ENCODE measurements around the gene FXYD1. TPM values are rescaled to one million over a fixed set of nuclear protein-coding genes. Genes with fewer than 3 reads are reported as not detected.

The FXYD1 gene
- total RNA-seq, 2 experiments from 2014 or later: 0.57 to 11.5 TPM

DNA sequence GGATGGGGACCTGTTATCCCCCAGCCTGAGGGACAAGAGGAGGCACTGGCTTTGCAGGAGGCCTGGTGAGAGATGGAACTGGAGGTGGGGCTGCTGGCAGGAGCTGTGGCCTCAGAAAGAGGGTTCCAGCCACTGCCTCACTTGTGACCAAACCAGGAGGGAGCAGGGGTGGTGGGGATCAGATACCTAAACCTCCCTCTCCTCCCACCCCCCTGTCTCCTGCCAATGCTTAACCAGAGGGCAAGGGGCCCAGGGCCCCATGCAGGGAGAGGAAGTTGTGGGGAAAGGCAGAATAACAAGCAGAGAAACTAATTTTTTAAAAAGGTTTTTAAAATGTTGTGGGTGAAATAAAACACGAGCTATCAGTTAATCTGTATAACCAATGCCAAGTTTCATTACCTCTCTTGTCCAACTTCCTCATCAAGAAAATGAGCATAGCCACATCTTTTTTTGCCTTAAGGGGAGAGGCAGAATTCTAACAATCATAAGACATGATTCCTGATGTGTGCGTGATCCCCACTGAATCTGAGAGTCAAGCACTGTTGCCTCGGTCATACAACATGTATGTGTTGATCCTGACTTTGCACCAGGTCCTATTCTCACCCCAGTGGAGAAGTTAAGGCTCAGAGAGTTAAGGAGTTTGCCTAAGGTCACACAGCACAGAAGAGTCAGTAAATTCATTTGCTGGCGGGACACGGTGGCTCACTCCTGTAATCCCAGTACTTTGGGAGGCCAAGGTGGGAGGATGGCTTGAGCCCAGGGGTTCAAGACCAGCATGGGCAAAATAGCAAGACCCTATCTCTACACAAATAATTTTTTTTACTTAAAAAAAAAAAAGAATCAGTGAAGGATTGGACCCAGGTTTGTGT lies 28.9 kb downstream of the FXYD1 start:
- peaks cover 86% of the 10 kb centered on the region for H3K36me3 ChIP-seq (ENCODE audit: insufficient read depth, low read length)
- POLR2A ChIA-PET: interaction anchor here (0.5 to 0.6 kb wide), 2 partner anchors 25 to 53 kb away, joined by 3 read pairs; no protein-coding TSS in a partner anchor
- H3K4me3 ChIP-seq (ENCODE audit: low read depth, low read length, poor library complexity, severe bottlenecking): no peak overlapping the region
- TF ChIP-seq EZH2phosphoT487 (IDR thresholded peaks at IDR 0.05; ENCODE audit: borderline replicate concordance, low read depth, low read length): no peak
- TF ChIP-seq, protein P1, sequence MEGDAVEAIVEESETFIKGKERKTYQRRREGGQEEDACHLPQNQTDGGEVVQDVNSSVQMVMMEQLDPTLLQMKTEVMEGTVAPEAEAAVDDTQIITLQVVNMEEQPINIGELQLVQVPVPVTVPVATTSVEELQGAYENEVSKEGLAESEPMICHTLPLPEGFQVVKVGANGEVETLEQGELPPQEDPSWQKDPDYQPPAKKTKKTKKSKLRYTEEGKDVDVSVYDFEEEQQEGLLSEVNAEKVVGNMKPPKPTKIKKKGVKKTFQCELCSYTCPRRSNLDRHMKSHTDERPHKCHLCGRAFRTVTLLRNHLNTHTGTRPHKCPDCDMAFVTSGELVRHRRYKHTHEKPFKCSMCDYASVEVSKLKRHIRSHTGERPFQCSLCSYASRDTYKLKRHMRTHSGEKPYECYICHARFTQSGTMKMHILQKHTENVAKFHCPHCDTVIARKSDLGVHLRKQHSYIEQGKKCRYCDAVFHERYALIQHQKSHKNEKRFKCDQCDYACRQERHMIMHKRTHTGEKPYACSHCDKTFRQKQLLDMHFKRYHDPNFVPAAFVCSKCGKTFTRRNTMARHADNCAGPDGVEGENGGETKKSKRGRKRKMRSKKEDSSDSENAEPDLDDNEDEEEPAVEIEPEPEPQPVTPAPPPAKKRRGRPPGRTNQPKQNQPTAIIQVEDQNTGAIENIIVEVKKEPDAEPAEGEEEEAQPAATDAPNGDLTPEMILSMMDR (conservative IDR thresholded peaks at IDR 0.05; ENCODE audit: low read length): no peak
- no peak overlapping the region for H2AFZ ChIP-seq (ENCODE audit: low read length)
- no peak for DNase-seq (ENCODE audit: low spot score)
- intact Hi-C loops (cut with micrococcal nuclease; ENCODE audit: unreplicated experiment): no loop called here
- CTCF ChIA-PET (ENCODE audit: unreplicated experiment): no interaction called here
- H3K27ac ChIP-seq (ENCODE audit: low read depth, low read length, poor library complexity, severe bottlenecking): no peak overlapping the region
- no peak overlapping the region for H3K4me2 ChIP-seq (ENCODE audit: low read length)
- H3K9me3 ChIP-seq (ENCODE audit: low read length): peaks cover 20% of the 10 kb centered on the region; the same call in 1 of the 2 replicates
- no peaks in the 10 kb centered on the region for H3K79me2 ChIP-seq (ENCODE audit: insufficient read depth, low read depth, low read length)
- no TSS peak for BruUV-seq (replicated peaks)
- H3K9me2 ChIP-seq (ENCODE audit: insufficient read depth, low read length): no peaks in the 10 kb centered on the region
- no peaks in the 10 kb centered on the region for H3K4me1 ChIP-seq (ENCODE audit: insufficient read depth, low read length, poor library complexity, severe bottlenecking)
- H4K20me1 ChIP-seq (ENCODE audit: insufficient read depth, low read length): no peaks in the 10 kb centered on the region

DNA sequence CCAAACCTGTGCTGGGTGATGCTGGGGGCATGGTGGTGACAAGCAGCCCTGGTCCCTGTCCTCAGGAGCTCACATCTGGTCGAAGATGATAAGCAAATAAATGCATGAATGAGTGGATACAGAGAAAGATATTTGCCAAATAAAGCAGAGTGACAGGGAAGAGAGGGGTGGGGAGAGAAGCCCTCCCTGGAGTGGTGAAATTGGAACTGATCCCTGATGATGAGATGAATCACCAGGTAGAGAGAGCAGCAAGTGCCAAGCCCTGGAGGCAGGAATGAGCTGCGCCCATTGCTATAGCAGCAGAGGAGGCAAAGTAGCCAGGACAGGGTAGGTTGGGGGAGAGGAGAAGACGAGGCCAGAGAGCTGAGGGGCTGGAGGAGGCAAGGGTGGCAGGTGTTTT lies 29.6 kb downstream of the FXYD1 start:
- no peak overlapping the region for H3K4me2 ChIP-seq (ENCODE audit: low read length)
- ChIA-PET CTCF (ENCODE audit: unreplicated experiment) (interaction anchor here (1.1 kb wide), 1 partner anchor 35 kb away, joined by 3 read pairs; no protein-coding TSS in a partner anchor), POLR2A (interaction anchor here (0.5 to 0.6 kb wide), 2 partner anchors 26 to 210 kb away, joined by 3 read pairs; no protein-coding TSS in a partner anchor)
- H3K36me3 ChIP-seq (ENCODE audit: insufficient read depth, low read length): peaks cover 79% of the 10 kb centered on the region
- H3K4me3 ChIP-seq (ENCODE audit: low read depth, low read length, poor library complexity, severe bottlenecking): no peak overlapping the region
- intact Hi-C loops (cut with micrococcal nuclease; ENCODE audit: unreplicated experiment): no loop called here
- DNase-seq (ENCODE audit: low spot score): no peak
- TF ChIP-seq, protein P1 (conservative IDR thresholded peaks at IDR 0.05; ENCODE audit: low read length): no peak
- TF ChIP-seq EZH2phosphoT487 (IDR thresholded peaks at IDR 0.05; ENCODE audit: borderline replicate concordance, low read depth, low read length): no peak
- H3K79me2 ChIP-seq (ENCODE audit: insufficient read depth, low read depth, low read length): no peaks in the 10 kb centered on the region
- no peak overlapping the region for H3K27ac ChIP-seq (ENCODE audit: low read depth, low read length, poor library complexity, severe bottlenecking)
- H3K9me2 ChIP-seq (ENCODE audit: insufficient read depth, low read length): no peaks in the 10 kb centered on the region
- H3K9me3 ChIP-seq (ENCODE audit: low read length): peaks cover 20% of the 10 kb centered on the region; the same call in 1 of the 2 replicates
- BruUV-seq (replicated peaks): no TSS peak
- H3K4me1 ChIP-seq (ENCODE audit: insufficient read depth, low read length, poor library complexity, severe bottlenecking): no peaks in the 10 kb centered on the region
- no peak overlapping the region for H2AFZ ChIP-seq (ENCODE audit: low read length)
- no peaks in the 10 kb centered on the region for H4K20me1 ChIP-seq (ENCODE audit: insufficient read depth, low read length)
